Tibial nerve (tissue), 3 donors: ENCODE measurements around the gene B3GAT3.

Experiments
- POLR2A ChIP-seq, 2 donors: fragments of 450-650 bp; IDR thresholded peaks; one replicate each; pipeline ENCODE4 v1.6.1; 2017; ENCODE audit warnings: antibody characterized with exemption in 2 of 2, mild to moderate bottlenecking in 2 of 2, moderate library complexity in 2 of 2
- TF ChIP-seq, protein P1 (sequence below), 5 experiments: fragments of 200-600 bp in 3 of 5; fragments of 450-650 bp in 2 of 5; sonication (generic) in 3 of 5; IDR thresholded peaks; one replicate each; pipeline ENCODE4 v1.5.1; 2016 to 2019; ENCODE audit warnings: antibody characterized with exemption in 5 of 5, mild to moderate bottlenecking in 3 of 5, moderate library complexity in 2 of 5

DNA sequence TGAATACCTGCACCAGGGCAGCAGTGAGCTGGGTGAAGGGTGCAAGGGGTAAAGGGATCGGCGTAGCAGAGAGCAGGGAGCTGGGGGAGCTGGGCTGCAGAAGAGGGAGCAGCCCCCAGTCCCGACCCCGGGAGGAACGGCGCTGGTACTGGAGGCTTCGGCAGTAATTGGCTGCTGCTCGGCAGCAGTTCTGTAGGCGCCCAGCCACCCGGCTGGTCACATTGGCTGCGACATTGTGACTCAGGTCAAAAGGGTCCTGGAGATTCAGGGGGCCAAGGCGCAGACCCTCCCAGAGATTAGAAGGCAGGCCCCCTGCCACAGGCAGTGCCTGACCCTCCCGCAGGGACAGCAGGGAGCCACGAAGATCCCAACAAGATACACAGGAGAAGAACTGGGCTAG lies 45.9 kb downstream of the B3GAT3 start:
- TF ChIP-seq, protein P1, sequence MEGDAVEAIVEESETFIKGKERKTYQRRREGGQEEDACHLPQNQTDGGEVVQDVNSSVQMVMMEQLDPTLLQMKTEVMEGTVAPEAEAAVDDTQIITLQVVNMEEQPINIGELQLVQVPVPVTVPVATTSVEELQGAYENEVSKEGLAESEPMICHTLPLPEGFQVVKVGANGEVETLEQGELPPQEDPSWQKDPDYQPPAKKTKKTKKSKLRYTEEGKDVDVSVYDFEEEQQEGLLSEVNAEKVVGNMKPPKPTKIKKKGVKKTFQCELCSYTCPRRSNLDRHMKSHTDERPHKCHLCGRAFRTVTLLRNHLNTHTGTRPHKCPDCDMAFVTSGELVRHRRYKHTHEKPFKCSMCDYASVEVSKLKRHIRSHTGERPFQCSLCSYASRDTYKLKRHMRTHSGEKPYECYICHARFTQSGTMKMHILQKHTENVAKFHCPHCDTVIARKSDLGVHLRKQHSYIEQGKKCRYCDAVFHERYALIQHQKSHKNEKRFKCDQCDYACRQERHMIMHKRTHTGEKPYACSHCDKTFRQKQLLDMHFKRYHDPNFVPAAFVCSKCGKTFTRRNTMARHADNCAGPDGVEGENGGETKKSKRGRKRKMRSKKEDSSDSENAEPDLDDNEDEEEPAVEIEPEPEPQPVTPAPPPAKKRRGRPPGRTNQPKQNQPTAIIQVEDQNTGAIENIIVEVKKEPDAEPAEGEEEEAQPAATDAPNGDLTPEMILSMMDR (IDR thresholded peaks at IDR 0.05), result no peak
- TF ChIP-seq POLR2A (IDR thresholded peaks at IDR 0.05), result no peak
